Body of pancreas (tissue), 4 donors: ENCODE data around the gene PARVG.

Experiments used
- POLR2A ChIP-seq, 3 donors: fragments of 450-650 bp; IDR thresholded peaks; one replicate each; pipeline ENCODE4 v1.6.1; 2016; ENCODE audit warnings: antibody characterized with exemption in 3 of 3, mild to moderate bottlenecking in 2 of 3
- TF ChIP-seq, protein P1 (sequence below), 7 experiments: fragments of 450-650 bp in 4 of 7; fragments of 200-600 bp in 3 of 7; sonication (generic) in 3 of 7; IDR thresholded peaks; one replicate each; pipeline ENCODE4 v1.5.1; 2016 to 2019; ENCODE audit warnings: antibody characterized with exemption in 7 of 7

DNA sequence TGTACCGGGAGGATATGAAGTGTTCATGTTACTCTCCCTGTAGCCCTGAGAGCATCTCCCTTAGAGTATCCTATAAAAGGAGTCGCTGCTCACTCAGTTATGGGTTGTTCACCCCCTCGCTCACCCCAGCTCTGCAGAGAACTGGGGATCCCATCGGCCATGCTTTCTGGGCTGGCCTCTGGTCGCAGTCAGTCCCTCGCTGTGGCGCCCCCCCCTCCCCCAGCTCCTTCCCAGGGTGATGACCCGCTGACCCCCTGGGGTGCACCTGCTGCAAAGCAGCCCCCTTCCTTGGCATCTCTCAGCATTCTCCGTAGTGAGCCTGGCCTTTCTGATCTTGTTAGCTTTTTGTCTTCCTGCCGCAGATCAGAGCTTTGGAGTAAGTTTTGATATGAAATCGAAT is 10.3 kb upstream of the PARVG start:
- no peak for TF ChIP-seq POLR2A (IDR thresholded peaks at IDR 0.05)
- TF ChIP-seq, protein P1, sequence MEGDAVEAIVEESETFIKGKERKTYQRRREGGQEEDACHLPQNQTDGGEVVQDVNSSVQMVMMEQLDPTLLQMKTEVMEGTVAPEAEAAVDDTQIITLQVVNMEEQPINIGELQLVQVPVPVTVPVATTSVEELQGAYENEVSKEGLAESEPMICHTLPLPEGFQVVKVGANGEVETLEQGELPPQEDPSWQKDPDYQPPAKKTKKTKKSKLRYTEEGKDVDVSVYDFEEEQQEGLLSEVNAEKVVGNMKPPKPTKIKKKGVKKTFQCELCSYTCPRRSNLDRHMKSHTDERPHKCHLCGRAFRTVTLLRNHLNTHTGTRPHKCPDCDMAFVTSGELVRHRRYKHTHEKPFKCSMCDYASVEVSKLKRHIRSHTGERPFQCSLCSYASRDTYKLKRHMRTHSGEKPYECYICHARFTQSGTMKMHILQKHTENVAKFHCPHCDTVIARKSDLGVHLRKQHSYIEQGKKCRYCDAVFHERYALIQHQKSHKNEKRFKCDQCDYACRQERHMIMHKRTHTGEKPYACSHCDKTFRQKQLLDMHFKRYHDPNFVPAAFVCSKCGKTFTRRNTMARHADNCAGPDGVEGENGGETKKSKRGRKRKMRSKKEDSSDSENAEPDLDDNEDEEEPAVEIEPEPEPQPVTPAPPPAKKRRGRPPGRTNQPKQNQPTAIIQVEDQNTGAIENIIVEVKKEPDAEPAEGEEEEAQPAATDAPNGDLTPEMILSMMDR (IDR thresholded peaks at IDR 0.05), result no peak
